HG03558 (cell line): ENCODE measurements around the gene PRELID3B.
"Not testable (repeated sequence)": the region's sequence is repeated elsewhere in the genome, so short reads cannot be mapped to it uniquely, and the experiment has no call there.

ENCODE experiments used
- ATAC-seq: cut with Tn5 transposase; IDR thresholded peaks from one replicate; pipeline ENCODE4 v1.9.1; 2021; ENCODE audit warnings: moderate number of reproducible peaks; ENCODE audit not compliant: unreplicated experiment; ENCODE audit errors: extremely low read depth

The PRELID3B gene

DNA sequence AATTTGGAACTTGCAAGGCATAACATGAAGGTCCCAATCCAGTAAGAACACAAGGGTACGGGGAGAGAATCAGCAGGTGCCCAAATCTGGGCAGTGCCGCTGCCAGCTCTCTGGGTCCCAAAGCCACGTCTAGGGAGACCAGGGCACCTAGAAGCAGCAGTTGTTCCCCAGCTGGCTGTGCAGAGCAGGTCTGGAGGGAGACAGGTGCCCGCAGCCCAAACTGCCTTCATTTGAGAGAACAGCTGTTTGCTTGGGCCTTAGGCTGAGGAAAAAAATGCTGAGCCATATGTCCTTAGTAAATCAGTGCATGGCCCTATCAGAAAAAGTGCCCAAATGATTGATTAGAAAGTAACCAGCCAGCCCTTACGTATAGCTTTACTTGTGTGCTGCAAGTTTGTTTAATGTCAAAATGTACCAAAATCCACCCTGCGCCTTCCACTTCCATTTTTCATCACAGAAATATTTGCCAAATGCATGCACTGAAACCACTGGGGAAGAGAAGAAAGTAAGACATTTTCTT, 9.1 kb upstream of the PRELID3B start:
- ATAC-seq, result no peak

DNA sequence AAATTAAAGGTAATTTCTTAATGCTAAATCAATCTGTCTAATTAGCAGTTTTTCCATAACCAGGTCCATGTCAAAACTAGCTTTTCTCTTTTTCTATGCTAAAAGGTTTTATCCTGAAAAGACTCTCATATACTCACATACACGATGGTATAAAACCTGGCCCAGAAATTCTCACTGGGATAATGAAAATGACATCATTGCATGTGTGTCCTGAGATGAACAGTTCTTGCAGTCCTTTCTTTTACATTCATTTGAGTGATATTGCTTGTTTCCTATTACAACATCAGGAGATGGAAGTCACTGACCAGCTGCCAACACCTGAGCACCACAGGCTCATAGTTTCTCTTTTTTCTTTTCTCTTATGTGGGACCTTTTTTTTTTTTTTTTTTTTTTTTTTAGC, 7.9 kb upstream of the PRELID3B start:
- no peak for ATAC-seq

DNA sequence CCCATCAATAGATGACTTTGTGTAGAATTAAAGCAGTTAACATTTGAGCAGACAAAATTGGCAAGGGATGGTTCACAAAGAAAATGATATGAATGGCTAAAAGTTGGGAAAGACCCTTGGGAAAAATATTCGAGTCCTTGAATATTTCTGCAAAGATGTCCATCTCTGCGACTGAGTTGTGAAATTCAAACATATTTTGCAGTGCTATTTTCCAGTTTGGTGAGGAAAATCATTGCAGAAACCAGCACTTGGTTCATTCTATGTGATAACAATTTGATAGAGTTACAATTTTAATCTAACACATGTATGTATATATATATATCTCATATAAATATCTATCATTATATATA, 6.1 kb upstream of the PRELID3B start:
- no peak for ATAC-seq

DNA sequence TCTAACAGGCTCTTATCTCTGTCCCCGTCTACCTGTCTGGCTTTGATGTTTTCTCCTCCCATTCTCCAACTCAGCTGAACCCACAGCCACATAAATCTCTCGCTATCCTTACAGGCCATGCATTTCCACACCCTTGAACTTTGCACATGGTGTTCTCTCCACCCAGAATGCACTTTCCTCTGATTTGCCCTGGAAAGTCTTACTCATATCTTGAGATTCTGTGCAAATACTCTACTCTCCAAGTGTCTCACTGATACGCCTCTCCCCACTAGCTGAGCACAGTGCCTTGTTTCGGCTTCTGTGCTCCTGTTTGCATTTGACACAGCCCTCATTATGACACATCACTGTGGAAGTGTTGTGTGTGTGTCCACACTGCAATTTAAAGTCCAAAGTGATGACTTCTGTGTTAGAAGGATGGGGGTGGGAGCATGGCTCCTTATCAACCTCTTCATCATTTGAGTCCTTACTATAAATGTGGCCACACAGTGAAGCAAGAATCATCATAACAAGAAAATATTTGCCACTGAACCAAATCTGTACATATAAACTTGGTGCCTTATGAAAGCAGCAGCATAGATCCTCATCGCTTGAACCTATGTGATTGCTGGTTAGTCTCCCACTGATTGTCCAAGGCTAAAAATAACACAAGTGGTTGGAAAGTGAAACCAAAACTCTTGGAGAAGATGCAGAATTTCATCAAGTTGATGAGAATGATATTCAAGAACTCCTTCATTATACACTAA, 5.5 kb upstream of the PRELID3B start:
- no peak for ATAC-seq

DNA sequence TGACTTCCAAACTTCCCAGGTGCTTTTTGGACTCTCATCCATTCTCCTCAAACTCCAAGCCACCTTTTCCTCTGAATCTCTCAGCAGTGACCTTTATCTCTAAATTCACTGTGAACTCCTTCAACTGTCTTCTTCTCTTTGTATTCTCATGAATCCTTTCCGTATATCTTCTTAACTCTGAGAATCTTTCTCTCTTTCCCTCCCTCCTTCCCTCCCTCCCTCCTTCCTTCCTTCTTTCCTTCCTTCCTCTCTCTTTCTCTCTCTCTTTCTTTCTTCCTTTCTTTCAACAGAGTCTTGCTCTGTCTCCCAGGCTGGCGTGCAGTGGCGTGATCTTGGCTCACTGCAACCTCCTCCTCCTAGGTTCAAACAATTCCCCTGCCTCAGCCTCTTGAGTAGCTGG, 4.3 kb upstream of the PRELID3B start:
- ATAC-seq, result no peak

DNA sequence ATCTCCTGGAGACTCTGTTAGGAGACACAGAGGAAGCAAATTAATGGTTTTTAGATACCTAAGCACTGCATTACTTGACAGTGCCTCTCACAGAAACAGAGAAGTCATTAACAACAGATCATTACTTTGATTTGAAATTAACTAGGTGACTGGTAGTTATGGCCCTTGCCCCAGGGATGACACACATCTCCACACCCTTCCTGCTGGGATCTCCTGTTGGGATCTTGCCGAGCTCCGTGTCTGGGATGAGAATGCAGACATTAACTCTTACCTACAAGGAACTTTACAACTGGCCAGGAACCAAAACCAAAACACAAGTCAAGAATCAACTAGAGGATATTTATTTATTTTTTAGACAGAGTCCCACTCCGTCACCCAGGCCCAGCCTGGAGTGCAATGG, 2.2 kb upstream of the PRELID3B start:
- ATAC-seq, result no peak

DNA sequence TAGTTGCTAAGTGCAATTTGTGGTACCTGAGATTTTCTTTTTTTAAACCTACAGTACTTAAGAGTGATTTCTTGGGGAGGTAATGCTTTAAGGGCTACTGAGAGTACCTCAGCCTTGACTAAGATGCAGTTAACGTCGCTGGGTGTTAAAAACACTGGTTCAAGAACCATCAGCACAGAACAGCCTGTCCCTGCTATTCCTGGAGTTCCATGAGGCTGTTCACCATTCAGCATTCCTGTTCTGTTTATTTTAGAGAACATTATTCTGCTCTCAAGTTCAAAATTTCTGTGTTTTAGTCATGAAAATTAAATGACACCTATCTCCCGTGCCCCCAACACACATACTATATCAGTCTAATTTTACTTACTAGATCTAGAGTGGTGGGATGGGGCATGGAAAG, 1.7 kb upstream of the PRELID3B start:
- no peak for ATAC-seq

DNA sequence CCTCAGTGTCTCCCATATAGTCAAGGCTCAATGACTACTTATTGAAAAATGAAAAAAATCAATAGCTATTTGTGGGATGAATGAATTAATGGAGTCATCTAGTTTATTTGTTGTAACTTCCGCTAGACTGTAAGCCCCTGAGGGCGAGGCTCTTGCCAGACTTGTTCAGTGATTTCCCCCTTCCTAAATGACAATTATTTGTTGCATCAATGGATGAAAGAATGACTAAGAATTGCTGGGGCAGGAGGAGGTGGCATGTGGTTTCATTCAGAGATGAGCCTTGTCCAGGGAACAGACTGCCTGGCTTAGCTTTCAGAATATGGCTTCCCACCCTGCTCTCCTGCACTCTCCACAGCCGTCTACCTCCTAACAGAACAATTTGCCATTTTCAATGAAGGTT, 1.1 kb upstream of the PRELID3B start:
- ATAC-seq, result no peak

DNA sequence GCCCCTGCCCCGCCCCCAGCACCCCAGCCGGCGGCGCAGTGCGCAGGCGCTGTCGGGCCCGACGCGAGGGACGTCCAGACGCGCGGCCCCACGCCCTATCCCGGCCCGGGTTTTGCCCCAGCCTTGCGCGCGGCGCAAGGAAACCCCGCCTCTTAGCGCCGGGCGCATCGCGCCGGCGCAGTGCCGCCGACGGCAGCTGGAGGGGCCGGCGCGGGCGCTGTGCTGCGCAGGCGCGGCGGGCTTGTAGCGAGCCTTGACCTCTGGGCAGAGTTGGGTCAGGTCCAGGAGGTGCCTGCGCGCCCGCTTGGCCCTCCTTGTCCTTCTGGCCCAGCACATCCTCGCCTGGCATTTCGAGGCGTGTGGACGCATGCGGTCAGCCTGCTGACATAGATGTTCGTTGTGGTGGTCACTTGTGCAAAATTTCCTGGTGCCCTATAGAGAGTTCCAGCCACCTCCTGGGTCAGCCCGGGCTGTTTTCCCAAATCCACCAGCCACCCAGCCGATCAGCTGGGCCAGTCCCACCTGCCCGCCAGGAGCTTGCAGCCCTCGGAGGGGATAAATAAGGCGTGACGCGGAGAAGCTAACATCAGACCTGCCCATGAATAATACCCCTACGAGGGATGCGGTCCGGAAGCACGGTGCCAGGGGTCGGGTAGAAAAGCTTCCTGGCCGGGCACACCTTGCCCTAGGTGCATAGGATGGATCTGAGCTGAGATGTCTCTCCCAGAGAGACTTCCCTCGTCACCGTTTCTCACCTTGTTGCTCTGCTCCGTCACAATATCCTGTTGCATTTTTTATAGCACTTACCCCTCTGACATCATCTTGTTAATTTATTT, 428 bp upstream of the PRELID3B start:
- ATAC-seq, result peak; percentile 79

DNA sequence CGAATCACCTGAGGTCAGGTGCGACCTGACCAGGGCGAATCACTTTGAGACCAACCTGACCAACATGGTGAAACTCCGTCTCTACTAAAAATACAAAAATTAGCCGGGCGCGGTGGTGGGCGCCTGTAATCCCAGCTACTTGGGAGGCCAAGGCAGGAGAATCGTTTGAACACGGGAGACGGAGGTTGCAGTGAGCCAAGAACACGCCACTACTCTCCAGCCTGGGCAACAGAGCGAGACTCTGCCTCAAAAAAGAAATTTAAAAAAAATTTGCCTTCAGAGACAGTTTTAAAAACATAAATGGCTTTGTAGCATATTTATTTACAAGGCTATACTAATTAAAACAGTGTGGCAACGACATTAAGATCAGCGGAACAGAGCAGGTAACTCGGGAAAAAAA, 1.1 kb downstream of the PRELID3B start:
- ATAC-seq, result not testable (repeated sequence)

DNA sequence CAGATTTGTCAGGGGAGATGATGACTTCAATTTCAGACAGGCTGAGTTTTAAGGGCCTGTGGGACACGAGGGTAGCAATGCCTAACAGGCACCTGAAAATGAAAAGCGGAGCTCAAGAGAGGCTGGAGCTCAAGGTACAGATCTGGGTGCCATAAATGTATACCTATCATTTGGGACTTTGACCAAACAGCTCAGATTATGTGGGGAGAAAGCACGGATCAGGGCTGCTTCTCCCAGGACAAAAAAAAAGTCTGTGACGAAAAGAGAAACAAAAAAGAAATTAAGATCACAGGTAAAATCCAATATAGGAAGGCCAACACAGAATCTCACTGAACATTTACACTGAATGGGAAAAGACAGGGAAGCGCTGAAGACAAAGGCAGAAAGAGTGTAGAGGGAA, 1.9 kb downstream of the PRELID3B start:
- no peak for ATAC-seq

DNA sequence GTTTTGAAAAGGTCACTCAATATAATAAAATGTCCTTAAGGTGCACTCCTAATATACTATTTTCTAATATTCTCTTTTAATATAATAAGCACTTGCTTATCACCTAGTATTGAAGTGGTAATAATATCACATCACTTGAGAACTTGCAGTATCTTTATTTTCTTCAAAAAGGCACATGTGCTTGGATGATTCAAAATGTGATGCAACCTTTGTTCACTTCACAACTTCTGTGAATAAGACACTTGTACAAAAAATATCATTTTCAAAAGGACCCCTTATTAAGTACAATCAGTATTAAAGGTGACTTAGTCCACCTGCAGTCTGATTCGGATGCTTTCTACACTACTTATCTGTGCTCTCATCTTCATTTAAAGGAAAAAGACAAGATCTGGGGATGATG, 3.4 kb downstream of the PRELID3B start:
- no peak for ATAC-seq

DNA sequence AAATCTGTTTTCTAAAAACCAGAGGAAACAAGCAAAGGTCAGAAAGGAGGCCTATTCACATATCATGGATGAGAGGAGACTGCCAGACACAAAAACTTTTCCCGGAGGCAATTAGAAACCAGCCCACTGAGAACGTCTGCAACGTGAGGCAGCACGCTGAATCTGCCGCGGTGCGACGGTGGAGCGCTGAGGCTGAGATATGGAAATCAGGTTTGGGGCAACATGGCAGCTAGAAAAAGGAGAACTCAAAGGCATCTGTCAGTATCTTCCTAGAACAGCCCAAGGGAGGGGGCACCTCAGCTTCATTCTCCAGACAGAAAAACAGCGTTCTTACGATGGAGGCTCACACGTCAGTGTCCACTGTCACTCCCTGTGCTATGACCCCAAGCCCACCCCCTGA, 5.2 kb downstream of the PRELID3B start:
- ATAC-seq, result no peak

DNA sequence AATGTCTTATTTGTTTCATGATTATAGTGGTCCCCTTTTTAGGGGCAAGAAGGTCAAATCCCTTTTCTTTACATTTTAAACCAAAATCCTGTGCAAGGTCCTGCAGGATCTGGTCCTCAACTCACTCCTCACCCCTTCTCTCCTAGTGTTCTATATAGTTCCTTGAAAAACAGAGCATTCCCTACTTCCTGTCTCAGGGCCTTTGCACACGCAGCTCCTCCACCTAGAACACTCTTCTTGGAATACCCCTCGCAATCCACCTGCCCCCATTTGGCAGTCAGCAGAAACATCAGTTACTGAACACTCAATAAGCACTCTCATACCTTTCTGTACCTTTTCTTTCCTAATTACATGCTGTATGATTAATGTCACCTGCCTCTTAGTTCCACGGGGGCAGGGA, 7.2 kb downstream of the PRELID3B start:
- ATAC-seq, result no peak

DNA sequence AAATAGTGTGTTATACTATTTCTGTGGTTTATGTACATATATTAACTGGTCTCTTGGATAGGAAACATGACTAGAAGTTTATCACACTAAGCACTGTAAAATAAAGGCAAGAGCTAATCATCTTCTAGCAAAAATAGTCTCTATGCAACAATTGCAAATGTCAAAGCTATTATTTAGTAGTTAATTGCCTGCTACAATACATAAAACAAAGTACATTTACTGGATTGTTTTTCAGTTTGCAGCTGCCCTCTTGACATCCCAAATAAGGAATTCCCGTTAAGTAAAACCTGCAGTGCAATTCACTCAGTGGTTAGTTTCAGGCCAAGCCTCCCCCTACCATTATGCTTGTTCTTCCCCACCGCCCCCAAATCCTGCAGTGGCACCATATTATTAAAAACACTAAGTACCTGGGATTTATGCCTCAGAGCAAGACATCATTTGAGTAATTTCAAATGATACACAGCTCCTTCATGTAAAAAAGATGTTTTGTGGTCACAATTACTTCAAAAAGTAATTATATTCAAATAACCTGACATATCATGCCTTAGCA, 8.9 kb downstream of the PRELID3B start:
- no peak for ATAC-seq

DNA sequence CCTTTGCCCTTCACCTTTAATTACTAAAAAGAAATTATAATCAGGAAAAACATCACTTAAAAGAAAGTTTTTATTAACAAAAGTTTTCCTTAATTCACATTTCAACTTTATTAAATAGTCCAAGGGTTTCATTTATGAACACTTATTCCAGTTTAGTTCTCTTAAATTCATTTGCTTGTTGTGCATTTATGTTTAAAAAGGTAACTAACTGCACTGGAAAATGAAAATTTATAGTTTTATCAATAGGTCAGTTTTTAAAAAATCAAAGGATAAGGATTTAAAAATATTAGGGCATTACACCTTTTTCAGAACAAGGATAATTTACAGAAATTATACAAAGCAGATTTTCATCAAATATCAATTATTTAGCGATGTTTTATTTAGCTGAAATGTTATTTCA, 9.5 kb downstream of the PRELID3B start:
- no peak for ATAC-seq

DNA sequence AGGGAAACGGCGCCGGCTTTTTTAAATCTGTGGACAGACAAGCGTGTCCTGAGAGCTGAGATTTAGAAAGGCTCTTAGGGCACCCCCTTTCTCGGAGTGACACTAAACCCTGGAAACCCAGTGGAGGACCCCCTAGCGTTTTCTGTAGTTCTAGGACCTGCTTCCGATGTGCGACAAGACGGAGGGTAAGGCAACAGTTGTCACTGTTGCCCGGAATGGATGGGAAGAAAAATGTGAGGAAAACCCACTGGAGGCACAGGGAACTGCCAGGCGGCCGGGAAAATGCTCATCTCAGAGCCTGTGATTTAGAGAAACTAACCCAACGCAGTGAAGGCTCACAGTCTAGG, 9.9 kb downstream of the PRELID3B start:
- ATAC-seq, result no peak

DNA sequence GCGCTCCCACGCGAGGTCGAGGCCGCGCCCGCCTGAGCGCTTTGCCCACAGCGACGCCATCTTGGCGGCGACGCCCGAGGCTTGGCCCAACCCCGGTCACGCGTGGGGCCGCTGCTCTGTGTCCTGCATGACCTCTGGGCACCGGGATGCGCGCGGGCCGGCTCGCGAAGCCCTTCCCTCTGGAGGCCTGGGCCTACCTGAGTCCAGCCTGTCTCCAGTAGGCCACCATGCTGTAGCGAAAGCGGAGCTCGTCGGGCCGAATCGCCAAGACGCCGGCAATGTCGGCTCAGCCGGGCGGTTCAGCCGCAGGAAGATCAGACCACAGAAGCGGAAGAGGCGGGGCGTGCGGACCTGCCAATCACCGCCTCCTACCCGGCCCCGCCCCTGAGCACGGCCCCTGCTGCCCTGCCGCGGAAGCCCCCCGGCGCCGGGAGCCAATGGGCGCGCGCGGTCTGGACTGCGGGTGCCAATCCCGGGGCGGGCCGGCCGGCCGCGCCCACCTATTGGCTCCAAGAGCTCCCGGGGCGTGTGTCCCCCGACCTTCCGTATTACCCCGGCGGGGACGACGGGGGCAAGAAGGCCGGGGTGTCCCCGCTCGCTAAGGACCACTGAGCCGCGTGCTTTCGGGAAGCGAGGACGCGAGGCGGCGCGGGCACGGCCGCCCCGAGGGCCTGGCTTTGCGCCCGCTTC, 10.4 kb downstream of the PRELID3B start, which contains the start of gene ATP5F1E:
Gene ATP5F1E, minus strand, starts transcription at position 313 of the 690 bp plus-strand sequence. Its CDS starts 84 bp downstream, at position 229.
- ATAC-seq, result peak; percentile 73

DNA sequence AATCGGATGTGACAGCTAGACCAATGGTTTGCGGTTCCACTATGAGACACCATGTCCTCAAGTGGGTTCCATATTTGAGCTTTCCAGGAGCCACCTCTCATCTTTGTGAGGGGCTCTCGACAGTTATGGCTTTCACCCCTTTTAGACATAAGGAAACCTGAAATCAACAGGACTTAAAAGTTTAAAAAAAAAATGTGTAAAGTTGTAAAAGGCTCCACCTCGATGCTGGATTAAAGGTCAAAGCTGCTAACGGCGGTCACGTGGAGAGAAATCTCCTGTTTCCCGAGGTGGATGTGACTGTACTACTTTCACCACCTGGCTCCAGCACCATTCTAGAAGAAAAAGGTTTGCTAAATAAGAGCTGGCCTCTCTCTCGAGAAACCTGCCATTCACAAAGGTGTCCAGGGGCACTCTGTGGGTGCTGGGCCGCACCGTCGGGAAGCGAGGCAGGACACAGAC, 11.0 kb downstream of the PRELID3B start:
- ATAC-seq, result no peak

DNA sequence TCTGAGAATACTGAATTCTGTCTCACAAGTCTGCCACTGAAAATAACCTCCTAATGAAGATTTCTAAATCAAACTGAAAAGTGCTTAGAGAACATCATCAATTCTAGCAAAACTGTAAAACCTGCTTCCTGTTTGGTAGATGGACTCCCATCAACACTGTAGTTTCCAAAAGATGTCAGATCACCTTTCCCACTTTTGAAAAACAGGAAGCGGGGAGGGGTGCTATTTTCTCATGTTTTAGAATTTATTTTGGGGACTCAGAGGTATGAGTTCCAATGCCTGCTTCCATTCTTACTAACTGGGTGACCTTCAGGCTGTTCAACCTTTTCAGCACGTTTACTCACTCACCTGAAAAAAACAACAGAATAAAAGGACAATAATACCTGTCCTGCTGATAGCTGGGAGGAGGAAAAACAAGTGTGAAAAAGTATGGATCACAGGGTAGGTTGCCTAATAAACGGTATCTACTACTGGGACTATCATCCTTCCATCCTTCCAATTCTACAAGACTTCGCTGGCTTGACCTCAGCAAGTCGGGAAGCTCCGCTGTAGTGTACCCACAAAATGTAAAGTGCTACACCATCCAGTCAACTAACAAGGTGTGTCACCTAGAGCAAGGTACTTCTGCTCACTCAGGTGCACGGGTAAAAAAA, 11.5 kb downstream of the PRELID3B start:
- no peak for ATAC-seq
